ENCODE measurements around the gene POLR1G. TPM values are rescaled to one million over a fixed set of nuclear protein-coding genes. Genes with fewer than 3 reads are reported as not detected.

Gene POLR1G
- total and polyA plus RNA-seq, 4 donors, result 1.1 to 2.4 (median 1.9) TPM

DNA sequence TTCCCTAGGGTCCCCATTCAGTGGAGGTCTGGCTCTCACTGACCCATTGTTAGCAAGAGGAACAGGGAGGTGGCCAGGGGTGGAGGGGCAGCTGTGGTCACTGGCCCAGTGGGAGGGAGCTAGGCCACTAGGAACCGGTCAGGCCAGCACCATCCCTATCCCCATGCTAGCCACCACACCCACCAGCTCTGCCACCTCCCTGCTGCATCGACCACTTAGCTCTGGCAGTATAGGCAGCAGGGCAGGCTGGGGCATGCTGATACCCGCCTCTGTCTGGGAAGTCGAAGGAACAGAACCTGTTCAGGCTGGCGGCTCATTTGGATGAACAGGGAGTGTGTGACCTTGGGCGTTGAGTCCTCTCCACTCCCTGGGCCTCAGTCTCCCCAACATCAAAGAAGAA is 6.3 kb upstream of the POLR1G start:
- Histone ChIP-seq H3K4me1 (ENCODE audit: control insufficient read depth in 4 of 4, insufficient read depth in 4 of 4, low read length in 3 of 4) (peaks cover 6 to 24% (median 17%) of the 10 kb centered on the region in 4 donors), H3K9ac (ENCODE audit: low read depth in 1 of 2, low read length in 2 of 2) (no peak overlapping the region), H3K4me3 (ENCODE audit: low read depth in 1 of 3, low read length in 3 of 3) (no peak overlapping the region), H3K36me3 (ENCODE audit: control insufficient read depth in 4 of 4, insufficient read depth in 3 of 4, low read depth in 1 of 4, low read length in 3 of 4) (peaks cover 0 to 4% (median 0%) of the 10 kb centered on the region in 4 donors), H3K27me3 (ENCODE audit: control insufficient read depth in 4 of 4, insufficient read depth in 4 of 4, low read length in 3 of 4) (no peaks in the 10 kb centered on the region), H3K27ac (ENCODE audit: low read depth in 1 of 2, low read length in 2 of 2) (no peak overlapping the region), H3K9me3 (ENCODE audit: control insufficient read depth in 4 of 4, low read length in 3 of 4) (no peaks in the 10 kb centered on the region)
- WGBS, result 94% methylated on average over 6 of the region's 6 CpGs
- no peak for TF ChIP-seq RAD21 (IDR thresholded peaks at IDR 0.05)
- no peak for TF ChIP-seq TAF1 (conservative IDR thresholded peaks at IDR 0.05)
- DNase-seq (ENCODE audit: low spot score), result no peak

DNA sequence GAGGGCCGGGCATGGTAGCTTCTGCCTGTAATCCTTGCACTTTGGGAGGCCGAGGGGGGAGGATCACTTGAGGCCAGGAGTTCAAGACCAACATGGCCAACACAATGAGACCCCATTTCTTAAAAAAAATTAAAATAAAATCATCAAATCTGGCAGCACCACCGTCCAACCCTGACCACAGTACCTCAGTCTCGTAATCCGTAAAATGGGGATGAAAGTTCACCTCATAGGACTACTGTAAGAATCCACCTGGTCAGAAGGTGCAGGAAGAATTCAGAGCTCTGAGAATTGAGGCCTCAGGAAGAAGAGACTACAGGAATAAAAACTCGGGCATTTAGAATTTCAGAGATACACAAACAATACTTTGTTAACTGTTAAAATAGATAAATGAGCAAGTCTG is 4.6 kb upstream of the POLR1G start:
- DNase-seq (ENCODE audit: low spot score), result no peak
- TF ChIP-seq JUND (IDR thresholded peaks at IDR 0.05) (no peak), EGR1 (IDR thresholded peaks at IDR 0.05; ENCODE audit: low read depth in 2 of 2) (no peak)
- peaks cover 7 to 37% (median 21%) of the 10 kb centered on the region in 4 donors for H3K4me1 ChIP-seq (ENCODE audit: control insufficient read depth in 4 of 4, insufficient read depth in 4 of 4, low read length in 3 of 4)
- H3K27me3 ChIP-seq (ENCODE audit: control insufficient read depth in 4 of 4, insufficient read depth in 4 of 4, low read length in 3 of 4), result no peaks in the 10 kb centered on the region
- no peak overlapping the region for H3K9ac ChIP-seq (ENCODE audit: low read depth in 1 of 2, low read length in 2 of 2)
- H3K36me3 ChIP-seq (ENCODE audit: control insufficient read depth in 4 of 4, insufficient read depth in 3 of 4, low read depth in 1 of 4, low read length in 3 of 4), result no peaks in the 10 kb centered on the region
- no peak overlapping the region for H3K27ac ChIP-seq (ENCODE audit: low read depth in 1 of 2, low read length in 2 of 2)
- H3K9me3 ChIP-seq (ENCODE audit: control insufficient read depth in 4 of 4, low read length in 3 of 4), result no peaks in the 10 kb centered on the region
- 95% methylated on average over 6 of the region's 6 CpGs for WGBS
- H3K4me3 ChIP-seq (ENCODE audit: low read depth in 1 of 3, low read length in 3 of 3), result no peak overlapping the region

DNA sequence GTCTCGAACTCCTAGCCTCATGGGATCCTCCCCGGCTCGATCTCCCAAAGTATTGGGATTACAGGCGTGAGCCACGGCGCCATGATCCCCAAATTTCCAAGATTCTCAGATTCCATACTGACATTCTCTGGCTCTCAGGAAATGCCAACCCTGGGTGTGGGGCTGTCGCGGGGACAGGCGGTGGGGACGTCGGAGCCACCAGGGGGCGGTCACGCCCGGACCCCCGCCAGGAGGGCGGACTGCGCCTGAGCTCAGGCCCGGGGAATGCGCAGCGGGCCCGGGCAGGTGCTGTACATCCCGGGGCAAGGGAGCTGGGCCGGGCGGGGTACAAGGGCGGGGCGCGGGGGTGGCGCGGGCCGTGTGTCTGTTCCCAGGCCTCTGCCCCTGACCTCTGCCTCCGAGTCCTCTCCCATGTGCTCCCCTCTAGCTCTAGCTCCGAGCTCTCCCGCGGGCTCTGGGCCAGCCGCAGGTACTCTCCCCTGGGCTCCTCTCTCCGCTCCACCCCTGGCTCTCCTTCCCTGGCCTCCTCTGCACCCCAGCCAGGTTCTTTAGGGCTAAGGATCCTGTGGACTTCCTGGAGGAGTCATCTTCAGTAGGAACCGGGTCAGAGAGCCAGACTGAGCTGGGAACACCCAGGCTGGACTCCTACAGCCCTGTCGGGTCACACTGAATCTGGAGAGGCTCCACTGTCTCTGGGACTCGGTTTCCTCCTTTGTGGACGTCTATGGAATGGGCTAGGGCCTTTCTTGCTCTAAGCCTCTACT is 4.0 kb upstream of the POLR1G start:
- no peak for TF ChIP-seq HNF4G (IDR thresholded peaks at IDR 0.05)
- TF ChIP-seq, protein P1, sequence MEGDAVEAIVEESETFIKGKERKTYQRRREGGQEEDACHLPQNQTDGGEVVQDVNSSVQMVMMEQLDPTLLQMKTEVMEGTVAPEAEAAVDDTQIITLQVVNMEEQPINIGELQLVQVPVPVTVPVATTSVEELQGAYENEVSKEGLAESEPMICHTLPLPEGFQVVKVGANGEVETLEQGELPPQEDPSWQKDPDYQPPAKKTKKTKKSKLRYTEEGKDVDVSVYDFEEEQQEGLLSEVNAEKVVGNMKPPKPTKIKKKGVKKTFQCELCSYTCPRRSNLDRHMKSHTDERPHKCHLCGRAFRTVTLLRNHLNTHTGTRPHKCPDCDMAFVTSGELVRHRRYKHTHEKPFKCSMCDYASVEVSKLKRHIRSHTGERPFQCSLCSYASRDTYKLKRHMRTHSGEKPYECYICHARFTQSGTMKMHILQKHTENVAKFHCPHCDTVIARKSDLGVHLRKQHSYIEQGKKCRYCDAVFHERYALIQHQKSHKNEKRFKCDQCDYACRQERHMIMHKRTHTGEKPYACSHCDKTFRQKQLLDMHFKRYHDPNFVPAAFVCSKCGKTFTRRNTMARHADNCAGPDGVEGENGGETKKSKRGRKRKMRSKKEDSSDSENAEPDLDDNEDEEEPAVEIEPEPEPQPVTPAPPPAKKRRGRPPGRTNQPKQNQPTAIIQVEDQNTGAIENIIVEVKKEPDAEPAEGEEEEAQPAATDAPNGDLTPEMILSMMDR (IDR thresholded peaks at IDR 0.05; ENCODE audit: low read depth, low read length, missing input control), result peak; percentile 24
- peak in 1 of 2 donors; percentile 52 for TF ChIP-seq RAD21 (IDR thresholded peaks at IDR 0.05)
- TF ChIP-seq, protein P2, sequence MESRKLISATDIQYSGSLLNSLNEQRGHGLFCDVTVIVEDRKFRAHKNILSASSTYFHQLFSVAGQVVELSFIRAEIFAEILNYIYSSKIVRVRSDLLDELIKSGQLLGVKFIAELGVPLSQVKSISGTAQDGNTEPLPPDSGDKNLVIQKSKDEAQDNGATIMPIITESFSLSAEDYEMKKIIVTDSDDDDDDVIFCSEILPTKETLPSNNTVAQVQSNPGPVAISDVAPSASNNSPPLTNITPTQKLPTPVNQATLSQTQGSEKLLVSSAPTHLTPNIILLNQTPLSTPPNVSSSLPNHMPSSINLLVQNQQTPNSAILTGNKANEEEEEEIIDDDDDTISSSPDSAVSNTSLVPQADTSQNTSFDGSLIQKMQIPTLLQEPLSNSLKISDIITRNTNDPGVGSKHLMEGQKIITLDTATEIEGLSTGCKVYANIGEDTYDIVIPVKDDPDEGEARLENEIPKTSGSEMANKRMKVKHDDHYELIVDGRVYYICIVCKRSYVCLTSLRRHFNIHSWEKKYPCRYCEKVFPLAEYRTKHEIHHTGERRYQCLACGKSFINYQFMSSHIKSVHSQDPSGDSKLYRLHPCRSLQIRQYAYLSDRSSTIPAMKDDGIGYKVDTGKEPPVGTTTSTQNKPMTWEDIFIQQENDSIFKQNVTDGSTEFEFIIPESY (IDR thresholded peaks at IDR 0.05), result no peak
- 46% methylated on average over 40 of the region's 40 CpGs for WGBS
- Histone ChIP-seq H3K9me3 (ENCODE audit: control insufficient read depth in 4 of 4, low read length in 3 of 4) (no peaks in the 10 kb centered on the region), H3K4me3 (ENCODE audit: low read depth in 1 of 3, low read length in 3 of 3) (no peak overlapping the region), H3K9ac (ENCODE audit: low read depth in 1 of 2, low read length in 2 of 2) (no peak overlapping the region), H3K4me1 (ENCODE audit: control insufficient read depth in 4 of 4, insufficient read depth in 4 of 4, low read length in 3 of 4) (peaks cover 14 to 44% (median 24%) of the 10 kb centered on the region in 4 donors), H3K27me3 (ENCODE audit: control insufficient read depth in 4 of 4, insufficient read depth in 4 of 4, low read length in 3 of 4) (no peaks in the 10 kb centered on the region), H3K27ac (ENCODE audit: low read depth in 1 of 2, low read length in 2 of 2) (no peak overlapping the region), H3K36me3 (ENCODE audit: control insufficient read depth in 4 of 4, insufficient read depth in 3 of 4, low read depth in 1 of 4, low read length in 3 of 4) (no peaks in the 10 kb centered on the region)
- DNase-seq (ENCODE audit: low spot score), result peak; percentile 56

DNA sequence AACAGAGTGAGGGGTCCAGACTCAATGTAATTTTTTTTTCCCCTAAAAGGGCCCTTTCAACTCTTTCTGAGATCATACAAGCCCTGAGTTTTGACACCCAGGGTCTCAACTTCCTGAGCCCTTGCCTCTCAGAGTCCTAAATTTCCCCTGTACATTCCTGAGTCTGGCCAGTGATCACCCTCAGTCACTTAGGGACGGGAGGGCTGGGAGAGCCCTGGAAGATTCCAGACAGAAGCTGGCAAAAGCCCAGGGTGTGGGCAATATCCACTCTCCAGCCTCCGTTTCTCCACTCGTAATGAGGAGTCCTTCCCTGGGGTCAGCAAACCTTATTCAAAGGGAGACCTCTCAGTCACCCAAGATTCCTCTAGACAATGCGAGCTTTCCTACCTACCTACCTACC is 3.2 kb upstream of the POLR1G start:
- Histone ChIP-seq H3K27me3 (ENCODE audit: control insufficient read depth in 4 of 4, insufficient read depth in 4 of 4, low read length in 3 of 4) (no peaks in the 10 kb centered on the region), H3K27ac (ENCODE audit: low read depth in 1 of 2, low read length in 2 of 2) (no peak overlapping the region), H3K4me1 (ENCODE audit: control insufficient read depth in 4 of 4, insufficient read depth in 4 of 4, low read length in 3 of 4) (peaks cover 13 to 41% (median 25%) of the 10 kb centered on the region in 4 donors), H3K9ac (ENCODE audit: low read depth in 1 of 2, low read length in 2 of 2) (no peak overlapping the region), H3K9me3 (ENCODE audit: control insufficient read depth in 4 of 4, low read length in 3 of 4) (no peaks in the 10 kb centered on the region), H3K36me3 (ENCODE audit: control insufficient read depth in 4 of 4, insufficient read depth in 3 of 4, low read depth in 1 of 4, low read length in 3 of 4) (no peaks in the 10 kb centered on the region), H3K4me3 (ENCODE audit: low read depth in 1 of 3, low read length in 3 of 3) (no peak overlapping the region)
- no peak for DNase-seq (ENCODE audit: low spot score)
- 86% methylated on average over 4 of the region's 4 CpGs for WGBS
- TF ChIP-seq, protein P3, sequence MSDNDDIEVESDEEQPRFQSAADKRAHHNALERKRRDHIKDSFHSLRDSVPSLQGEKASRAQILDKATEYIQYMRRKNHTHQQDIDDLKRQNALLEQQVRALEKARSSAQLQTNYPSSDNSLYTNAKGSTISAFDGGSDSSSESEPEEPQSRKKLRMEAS (IDR thresholded peaks at IDR 0.05), result no peak
- TF ChIP-seq TAF1 (conservative IDR thresholded peaks at IDR 0.05) (no peak), EGR1 (IDR thresholded peaks at IDR 0.05; ENCODE audit: low read depth in 2 of 2) (no peak), FOXA2 (IDR thresholded peaks at IDR 0.05) (no peak), HNF4G (IDR thresholded peaks at IDR 0.05) (no peak), RAD21 (IDR thresholded peaks at IDR 0.05) (no peak), NR2F2 (IDR thresholded peaks at IDR 0.05) (no peak), JUND (IDR thresholded peaks at IDR 0.05) (no peak), SP1 (IDR thresholded peaks at IDR 0.05) (no peak)
- TF ChIP-seq, protein P2 (IDR thresholded peaks at IDR 0.05), result no peak
- TF ChIP-seq, protein P4, sequence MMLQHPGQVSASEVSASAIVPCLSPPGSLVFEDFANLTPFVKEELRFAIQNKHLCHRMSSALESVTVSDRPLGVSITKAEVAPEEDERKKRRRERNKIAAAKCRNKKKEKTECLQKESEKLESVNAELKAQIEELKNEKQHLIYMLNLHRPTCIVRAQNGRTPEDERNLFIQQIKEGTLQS (IDR thresholded peaks at IDR 0.05), result no peak
- TF ChIP-seq, protein P1 (IDR thresholded peaks at IDR 0.05; ENCODE audit: low read depth, low read length, missing input control), result no peak
